PC-3 (cell line): ENCODE results near the gene CCL14.

Experiments used
- EZH2phosphoT487 ChIP-seq: fragments of 300-600 bp; sonication (generic); IDR thresholded peaks from 2 replicates; pipeline ENCODE4 v1.6.1; 2018; ENCODE audit warnings: mild to moderate bottlenecking, antibody characterized with exemption, low read length, borderline replicate concordance
- TF ChIP-seq, protein P1 (sequence below): fragments of 300-600 bp; sonication (generic); conservative IDR thresholded peaks from 2 replicates; pipeline ENCODE4 v1.5.1; 2017; ENCODE audit warnings: antibody characterized with exemption, low read depth, mild to moderate bottlenecking, low read length

DNA sequence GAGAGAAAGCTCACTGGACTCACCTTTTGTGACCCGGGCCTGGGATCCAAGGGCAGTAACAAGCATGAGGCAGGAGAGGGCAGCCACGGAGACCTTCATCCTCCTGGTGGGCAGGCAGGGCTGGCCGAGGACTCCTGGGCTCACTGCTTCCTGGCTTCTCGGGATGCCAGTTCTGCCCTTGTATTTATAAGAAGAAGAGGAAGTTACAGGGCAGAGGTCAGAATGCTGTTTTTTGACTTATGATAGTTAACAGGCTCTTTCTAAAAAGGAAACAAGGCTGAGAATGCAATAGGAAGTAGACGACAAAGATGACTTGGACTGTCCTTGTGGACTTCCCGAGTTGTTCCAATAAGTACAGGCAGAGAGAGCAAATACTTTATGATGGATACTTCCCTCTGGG, 31.3 kb upstream of the CCL14 start, which contains the start of gene CCL23:
- TF ChIP-seq, protein P1, sequence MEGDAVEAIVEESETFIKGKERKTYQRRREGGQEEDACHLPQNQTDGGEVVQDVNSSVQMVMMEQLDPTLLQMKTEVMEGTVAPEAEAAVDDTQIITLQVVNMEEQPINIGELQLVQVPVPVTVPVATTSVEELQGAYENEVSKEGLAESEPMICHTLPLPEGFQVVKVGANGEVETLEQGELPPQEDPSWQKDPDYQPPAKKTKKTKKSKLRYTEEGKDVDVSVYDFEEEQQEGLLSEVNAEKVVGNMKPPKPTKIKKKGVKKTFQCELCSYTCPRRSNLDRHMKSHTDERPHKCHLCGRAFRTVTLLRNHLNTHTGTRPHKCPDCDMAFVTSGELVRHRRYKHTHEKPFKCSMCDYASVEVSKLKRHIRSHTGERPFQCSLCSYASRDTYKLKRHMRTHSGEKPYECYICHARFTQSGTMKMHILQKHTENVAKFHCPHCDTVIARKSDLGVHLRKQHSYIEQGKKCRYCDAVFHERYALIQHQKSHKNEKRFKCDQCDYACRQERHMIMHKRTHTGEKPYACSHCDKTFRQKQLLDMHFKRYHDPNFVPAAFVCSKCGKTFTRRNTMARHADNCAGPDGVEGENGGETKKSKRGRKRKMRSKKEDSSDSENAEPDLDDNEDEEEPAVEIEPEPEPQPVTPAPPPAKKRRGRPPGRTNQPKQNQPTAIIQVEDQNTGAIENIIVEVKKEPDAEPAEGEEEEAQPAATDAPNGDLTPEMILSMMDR: no peak
- TF ChIP-seq EZH2phosphoT487: no peak
